GM04504 (cell line): ENCODE results near the gene ATP5F1A.
A peak's percentile ranks its signal among the peaks of the same experiment; 100 is the strongest.

Experiments
- DNase-seq: peaks from one replicate; pipeline ENCODE4 v3.0.0-alpha.2; 2012; ENCODE audit warnings: low read depth

ATP5F1A gene

GRCh38 chr18:46073474-46074331 lies 24.4 kb downstream of the ATP5F1A start:
- DNase-seq, result peak; percentile 32

- DNase-seq, result no peak
Observed at GRCh38 chr18:46072959-46073358, 25.1 kb downstream of the ATP5F1A start.

GRCh38 chr18:46072376-46072867 lies 25.7 kb downstream of the ATP5F1A start:
- DNase-seq, result no peak

- no peak for DNase-seq
Observed at GRCh38 chr18:46071653-46072375, 26.3 kb downstream of the ATP5F1A start, which contains the start of gene PSTPIP2. TSS of gene PSTPIP2 (minus strand) at chr18:46072260. CDS start at chr18:46072188, 72 bp downstream.

GRCh38 chr18:46070815-46071652 lies 27.1 kb downstream of the ATP5F1A start:
- no peak for DNase-seq

GRCh38 chr18:46070232-46070631 lies 27.9 kb downstream of the ATP5F1A start:
- no peak for DNase-seq

GRCh38 chr18:46069524-46069923 lies 28.6 kb downstream of the ATP5F1A start:
- no peak for DNase-seq

GRCh38 chr18:46068763-46069162 lies 29.3 kb downstream of the ATP5F1A start:
- DNase-seq, result no peak

- DNase-seq, result no peak
Observed at GRCh38 chr18:46067438-46068007, 30.6 kb downstream of the ATP5F1A start.

GRCh38 chr18:46062781-46063180 lies 35.3 kb downstream of the ATP5F1A start:
- DNase-seq, result no peak

- no peak for DNase-seq
Observed at GRCh38 chr18:46061796-46062195, 36.3 kb downstream of the ATP5F1A start.

GRCh38 chr18:46061387-46061786 lies 36.7 kb downstream of the ATP5F1A start:
- no peak for DNase-seq

- DNase-seq, result no peak
Observed at GRCh38 chr18:46060359-46060841, 37.7 kb downstream of the ATP5F1A start.

- DNase-seq, result no peak
Observed at GRCh38 chr18:46055838-46056230, 42.3 kb downstream of the ATP5F1A start.

- no peak for DNase-seq
Observed at GRCh38 chr18:46054956-46055837, 42.9 kb downstream of the ATP5F1A start.

GRCh38 chr18:46053368-46054095 lies 44.6 kb downstream of the ATP5F1A start:
- peak; percentile 35 for DNase-seq

- no peak for DNase-seq
Observed at GRCh38 chr18:46051731-46052461, 46.2 kb downstream of the ATP5F1A start.

- DNase-seq, result no peak
Observed at GRCh38 chr18:46050268-46050667, 47.8 kb downstream of the ATP5F1A start.

- no peak for DNase-seq
Observed at GRCh38 chr18:46048641-46049040, 49.5 kb downstream of the ATP5F1A start.
